Measurements from ENCODE around the gene SLC27A5. TPM values are rescaled to one million over a fixed set of nuclear protein-coding genes. Genes with fewer than 3 reads are reported as not detected.
A peak's percentile ranks its signal among the peaks of the same experiment; 100 is the strongest.
"Not testable (repeated sequence)": the region's sequence is repeated elsewhere in the genome, so short reads cannot be mapped to it uniquely, and the experiment has no call there.

SLC27A5 gene
- total RNA-seq, 1 donor from 2014 or later, result 4.1 TPM

GRCh38 chr19:58519355-58520256 lies 7.8 kb upstream of the SLC27A5 start, which contains the start of gene ZBTB45:
TSS of gene ZBTB45 (minus strand) at chr19:58519810. CDS start at chr19:58517673, 2,137 bp downstream.
- DNase-seq, result peak; percentile 96

- DNase-seq, result peak; percentile 88
Measured at GRCh38 chr19:58519087-58519354, 7.2 kb upstream of the SLC27A5 start.

- no peak for DNase-seq
Measured at GRCh38 chr19:58518256-58519086, 6.7 kb upstream of the SLC27A5 start.

GRCh38 chr19:58516964-58517833 lies 5.4 kb upstream of the SLC27A5 start:
- no peak for DNase-seq

GRCh38 chr19:58516246-58516836 lies 4.5 kb upstream of the SLC27A5 start:
- no peak for DNase-seq

GRCh38 chr19:58515259-58515658 lies 3.5 kb upstream of the SLC27A5 start:
- no peak for DNase-seq

- no peak for DNase-seq
Measured at GRCh38 chr19:58514564-58515022, 2.8 kb upstream of the SLC27A5 start.

GRCh38 chr19:58513694-58514563 lies 2.1 kb upstream of the SLC27A5 start:
- DNase-seq, result peak; percentile 96

GRCh38 chr19:58513213-58513693 lies 1.5 kb upstream of the SLC27A5 start:
- DNase-seq, result no peak

- DNase-seq, result no peak
Measured at GRCh38 chr19:58510084-58510862, 1.5 kb downstream of the SLC27A5 start.

GRCh38 chr19:58509731-58510083 lies 2.1 kb downstream of the SLC27A5 start:
- no peak for DNase-seq

GRCh38 chr19:58507602-58508223 lies 4.1 kb downstream of the SLC27A5 start:
- DNase-seq, result not testable (repeated sequence)

GRCh38 chr19:58500242-58500641 lies 11.6 kb downstream of the SLC27A5 start:
- no peak for DNase-seq

GRCh38 chr19:58499021-58499927 lies 12.5 kb downstream of the SLC27A5 start:
- DNase-seq, result peak; percentile 98

- no peak for DNase-seq
Measured at GRCh38 chr19:58498316-58499020, 13.3 kb downstream of the SLC27A5 start.

- DNase-seq, result no peak
Measured at GRCh38 chr19:58497634-58498170, 14.1 kb downstream of the SLC27A5 start.

- no peak for DNase-seq
Measured at GRCh38 chr19:58492265-58492664, 19.5 kb downstream of the SLC27A5 start.

- DNase-seq, result no peak
Measured at GRCh38 chr19:58491393-58491792, 20.4 kb downstream of the SLC27A5 start.

All from dermis blood vessel endothelial cell (primary cell).